GM08714 (cell line): Measurements from ENCODE around the gene IL1R2.

Source experiments
- H3K4me3 ChIP-seq: fragments of 200-500 bp; sonication (Bioruptor generic); 2 replicates; pipeline ENCODE4 v1.5.1; 2014; ENCODE audit warnings: mild to moderate bottlenecking, low read length, inconsistent platforms
- ZNF274 ChIP-seq: IDR thresholded peaks from 2 replicates; pipeline ENCODE4 v1.6.1; 2012; ENCODE audit warnings: mild to moderate bottlenecking, low read depth, low read length

IL1R2 gene

DNA sequence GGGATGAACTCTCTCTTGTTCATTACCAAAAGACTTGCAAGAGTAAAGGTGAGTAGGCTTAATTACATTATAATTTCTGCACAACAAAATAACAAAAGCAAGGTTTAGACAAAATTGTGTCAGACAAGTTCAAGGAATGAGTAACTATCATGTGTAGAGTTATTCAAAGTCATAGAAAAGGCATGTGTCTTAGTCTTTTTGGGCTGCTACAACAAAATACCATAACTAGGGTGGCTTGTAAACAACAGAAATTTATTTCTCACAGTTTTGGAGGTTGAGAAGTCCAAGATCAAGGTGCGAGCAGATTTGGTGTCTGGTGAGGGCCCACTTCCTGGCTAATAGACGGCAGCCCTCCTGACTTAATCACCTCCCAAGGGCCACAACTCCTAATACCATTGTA is 37.6 kb downstream of the IL1R2 start:
- no peak overlapping the region for H3K4me3 ChIP-seq
- TF ChIP-seq ZNF274, result no peak

DNA sequence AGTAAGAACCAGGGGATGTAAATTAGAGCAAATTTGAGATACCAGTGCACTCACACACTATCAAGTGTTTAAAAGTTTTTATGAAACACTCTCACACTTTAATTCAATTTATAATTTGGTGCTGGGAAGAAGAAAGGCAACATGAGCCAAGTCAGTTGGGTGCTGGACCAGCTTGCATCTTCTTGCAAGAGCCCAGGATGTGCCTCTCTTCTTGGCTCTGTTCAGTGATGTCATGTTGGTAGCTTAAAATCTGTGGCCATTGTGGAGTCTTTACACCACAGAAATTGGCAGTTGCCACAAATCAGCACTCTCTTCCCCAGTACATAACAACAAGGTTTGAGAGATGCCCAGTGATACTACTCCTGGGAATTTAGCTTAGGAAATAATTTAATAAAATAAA is 38.2 kb downstream of the IL1R2 start:
- H3K4me3 ChIP-seq, result no peak overlapping the region
- no peak for TF ChIP-seq ZNF274

DNA sequence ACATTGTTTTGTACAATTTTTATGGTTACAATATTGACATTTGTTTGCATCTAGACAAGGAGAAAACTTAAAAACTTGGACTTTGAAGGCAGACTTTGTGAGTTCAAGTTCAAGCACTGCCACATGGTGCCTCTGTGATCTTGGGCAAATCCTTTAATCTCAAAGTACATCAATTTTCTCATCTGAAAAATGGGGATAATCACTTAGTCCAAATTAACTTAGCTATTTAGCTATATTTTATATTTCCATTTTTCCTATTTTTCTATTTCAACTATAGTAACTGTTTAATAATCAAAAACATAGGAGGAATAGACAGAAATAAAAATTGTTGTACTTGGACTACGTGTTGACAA is 38.7 kb downstream of the IL1R2 start:
- no peak overlapping the region for H3K4me3 ChIP-seq
- no peak for TF ChIP-seq ZNF274

DNA sequence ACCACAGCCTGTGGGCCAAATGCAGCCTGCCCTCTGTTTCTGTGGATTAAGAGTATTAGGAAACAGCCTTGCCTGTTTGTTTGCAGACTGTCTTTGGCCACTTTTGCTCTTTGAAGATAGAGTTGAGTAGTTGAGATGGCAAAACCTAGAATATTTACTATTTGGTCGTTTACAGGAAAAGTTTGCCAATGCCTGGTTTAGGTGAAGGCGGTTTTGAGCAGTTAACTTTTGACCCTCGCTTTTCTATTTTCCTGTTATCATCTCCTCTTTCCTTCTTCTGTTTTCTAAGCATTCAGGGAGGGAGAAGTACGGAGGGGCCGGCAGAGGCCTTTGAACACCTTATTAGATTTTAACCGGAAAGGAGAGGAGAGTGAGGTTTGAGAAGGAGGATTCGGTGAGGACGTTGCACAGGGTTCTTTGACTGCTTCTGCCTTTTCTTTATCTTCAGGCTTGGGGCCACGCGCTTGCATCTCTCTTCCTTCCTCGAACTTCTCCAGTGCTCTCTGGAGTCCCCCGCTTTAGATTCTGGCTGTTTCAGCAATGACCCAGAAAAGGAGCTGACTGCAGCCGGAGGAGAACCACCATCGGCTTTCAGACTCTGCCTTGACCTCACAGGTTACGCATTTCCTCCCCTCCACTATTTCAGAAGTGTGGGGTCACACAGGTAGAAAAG is 39.2 kb downstream of the IL1R2 start:
- no peak for TF ChIP-seq ZNF274
- no peak overlapping the region for H3K4me3 ChIP-seq

DNA sequence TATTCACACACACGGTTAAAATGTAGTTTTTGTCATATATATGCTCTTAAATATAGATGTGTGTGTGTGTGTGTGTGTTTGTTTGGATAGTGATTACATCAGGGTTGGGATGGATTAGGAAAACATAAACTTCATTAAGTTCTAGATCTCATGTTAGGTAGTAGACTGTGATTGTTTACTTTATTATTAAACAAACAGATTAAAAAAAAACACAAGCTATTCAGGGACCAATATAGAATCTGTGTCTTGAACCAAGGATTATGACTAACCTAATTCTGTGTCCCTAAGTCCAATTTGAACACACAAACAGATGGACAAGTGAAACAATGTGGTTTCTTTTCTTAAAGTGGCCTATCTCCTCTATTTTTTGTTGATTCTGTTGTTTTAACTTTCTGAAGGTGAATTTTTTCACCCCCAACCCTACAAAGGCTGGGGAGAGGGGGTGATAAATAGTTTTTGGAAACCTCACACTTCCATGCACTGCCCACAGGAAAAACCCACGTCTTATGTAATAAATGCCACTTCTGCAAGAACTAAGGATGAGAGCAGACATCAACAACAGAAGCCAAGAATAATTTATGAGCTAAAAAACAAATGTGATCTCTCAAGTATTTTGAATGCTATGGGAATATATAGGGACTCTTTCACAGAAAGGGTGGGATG is 40.7 kb downstream of the IL1R2 start:
- no peak overlapping the region for H3K4me3 ChIP-seq
- no peak for TF ChIP-seq ZNF274

DNA sequence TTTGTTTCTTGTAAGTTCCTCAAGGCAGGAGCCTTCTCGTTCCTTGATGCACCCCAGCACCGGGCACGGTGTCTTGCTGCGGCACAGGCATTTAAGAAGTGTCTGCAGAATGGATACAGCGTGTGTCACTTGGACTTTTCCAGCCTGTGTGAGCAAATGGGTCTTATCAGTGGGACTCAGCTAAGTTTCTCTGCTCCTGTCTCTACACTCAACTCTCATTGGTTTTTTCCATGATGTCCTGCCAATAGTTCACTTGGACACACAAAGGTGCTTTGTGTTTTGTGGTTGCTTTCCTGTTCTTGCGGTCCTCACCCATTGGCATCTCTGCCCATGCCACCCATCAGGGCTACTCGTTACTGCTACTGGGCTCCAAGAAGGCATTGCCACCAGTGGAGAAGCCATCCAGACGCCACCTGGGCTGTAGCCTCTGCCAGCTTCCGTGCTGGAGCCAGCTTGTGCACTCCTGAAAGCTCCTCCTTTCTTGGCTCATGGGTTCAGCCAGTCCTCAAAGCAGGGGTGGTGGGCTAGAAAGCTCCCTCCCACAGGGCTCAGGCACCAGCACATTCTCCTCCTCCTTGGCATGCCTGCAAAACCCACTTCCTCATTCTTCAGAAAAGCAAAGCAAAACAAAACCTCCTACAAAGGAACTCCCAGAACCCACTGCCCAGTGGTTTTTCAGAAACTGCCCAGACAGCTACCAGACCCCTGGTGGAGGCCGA is 41.4 kb downstream of the IL1R2 start:
- no peak for TF ChIP-seq ZNF274
- no peak overlapping the region for H3K4me3 ChIP-seq

DNA sequence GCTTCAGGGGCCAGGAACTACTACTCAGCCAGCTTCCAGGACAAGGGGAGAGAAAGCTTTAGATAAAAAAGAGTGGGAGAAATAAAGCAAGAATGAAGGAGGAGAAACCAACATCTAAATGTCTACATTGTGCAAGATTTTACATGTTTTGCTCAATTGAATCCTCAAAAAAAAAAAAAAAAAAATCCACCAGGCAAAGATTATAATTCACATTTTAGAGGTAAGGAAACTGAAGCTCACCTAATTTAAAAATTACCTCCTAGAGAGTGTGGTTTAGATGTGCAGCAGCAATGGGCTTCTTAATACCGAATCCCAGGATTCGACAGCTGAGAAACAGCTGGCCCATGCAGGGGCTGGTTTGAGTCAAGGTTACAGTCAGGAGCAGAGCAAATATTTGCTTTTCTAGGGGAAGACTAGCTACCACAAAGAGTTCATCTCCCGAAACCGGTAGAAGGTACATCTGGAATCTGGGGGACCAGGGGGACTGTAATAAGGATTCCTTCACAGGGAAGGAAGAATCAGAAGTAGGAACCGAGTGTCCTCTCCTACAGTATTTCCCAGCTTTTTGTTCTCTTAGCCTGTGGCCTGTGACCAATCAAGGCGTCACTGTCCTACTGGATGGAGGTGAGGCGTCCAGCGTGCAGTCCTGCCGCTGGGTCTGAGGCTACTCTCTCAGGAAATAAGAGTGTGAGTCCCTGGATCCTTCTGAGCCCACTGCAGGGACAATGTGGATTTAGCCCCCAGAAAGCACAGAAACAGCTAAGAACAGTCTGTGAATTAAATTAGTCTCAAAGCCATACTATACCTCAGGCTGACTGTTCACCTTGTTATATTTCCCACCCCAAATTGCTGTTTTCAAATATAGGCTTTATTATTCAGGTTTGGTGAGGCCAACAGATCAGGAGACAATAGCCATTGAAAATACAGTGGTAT is 42.3 kb downstream of the IL1R2 start:
- no peak for TF ChIP-seq ZNF274
- H3K4me3 ChIP-seq, result no peak overlapping the region

DNA sequence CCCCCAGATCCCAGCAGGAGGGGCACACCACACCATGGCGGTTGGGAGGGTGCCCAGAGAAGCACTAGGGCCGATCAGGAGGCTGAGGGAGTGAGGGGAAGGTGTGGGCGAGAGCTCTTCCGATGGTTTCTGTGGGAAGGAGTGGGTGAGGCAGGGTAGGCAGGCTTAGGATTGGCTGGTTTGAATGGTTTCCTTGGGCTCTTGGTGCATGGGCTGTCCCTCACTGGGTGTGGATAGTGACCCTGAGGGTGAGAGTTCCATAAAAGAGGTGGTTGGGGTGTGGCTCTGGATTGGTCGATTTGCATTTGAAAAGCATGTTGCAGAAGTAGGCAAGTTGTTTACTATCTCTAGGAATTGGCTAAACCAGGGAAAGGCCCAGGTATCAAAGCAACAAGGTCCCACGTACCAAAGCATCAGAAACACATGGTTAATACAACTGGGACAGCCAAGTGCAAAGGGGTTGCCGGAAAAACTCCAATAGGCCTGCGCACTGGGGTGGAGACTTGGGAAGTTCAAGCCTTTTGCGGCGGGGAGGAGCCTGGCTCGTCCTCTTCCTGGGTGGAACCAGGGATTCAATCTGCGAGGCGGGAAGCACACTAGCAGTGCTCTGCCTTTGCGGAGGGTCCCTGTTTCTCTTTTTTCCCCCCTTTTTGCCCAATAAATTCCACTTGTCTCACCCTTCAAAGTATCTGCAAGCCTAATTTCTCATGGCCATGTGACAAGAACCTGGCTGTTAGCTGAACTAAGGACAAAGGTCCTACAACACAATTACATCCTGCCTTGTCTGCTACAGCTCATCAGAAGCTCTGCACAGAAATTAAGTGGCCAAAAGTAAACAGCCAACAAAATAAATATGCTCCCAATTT is 43.2 kb downstream of the IL1R2 start:
- H3K4me3 ChIP-seq, result no peak overlapping the region
- TF ChIP-seq ZNF274, result no peak

DNA sequence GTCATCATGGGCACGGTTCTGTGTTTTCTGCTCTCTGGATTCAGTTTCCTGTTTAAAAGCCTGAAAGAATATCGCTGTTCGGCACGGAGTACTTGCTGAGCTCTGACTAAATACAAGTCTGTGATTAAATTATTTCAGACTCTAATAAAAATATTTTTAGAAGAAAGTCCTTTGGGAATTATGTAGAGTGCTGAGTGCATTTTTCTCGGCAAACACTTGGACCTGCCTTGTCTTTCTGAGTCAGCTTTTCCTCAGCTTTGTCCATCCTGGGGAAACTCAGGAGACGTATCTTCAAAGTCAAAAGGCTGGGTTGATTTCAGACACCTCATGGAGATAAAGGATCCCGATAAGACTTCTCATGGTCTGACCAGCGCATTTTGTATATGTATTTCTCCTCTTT is 45.9 kb downstream of the IL1R2 start:
- no peak for TF ChIP-seq ZNF274
- no peak overlapping the region for H3K4me3 ChIP-seq

DNA sequence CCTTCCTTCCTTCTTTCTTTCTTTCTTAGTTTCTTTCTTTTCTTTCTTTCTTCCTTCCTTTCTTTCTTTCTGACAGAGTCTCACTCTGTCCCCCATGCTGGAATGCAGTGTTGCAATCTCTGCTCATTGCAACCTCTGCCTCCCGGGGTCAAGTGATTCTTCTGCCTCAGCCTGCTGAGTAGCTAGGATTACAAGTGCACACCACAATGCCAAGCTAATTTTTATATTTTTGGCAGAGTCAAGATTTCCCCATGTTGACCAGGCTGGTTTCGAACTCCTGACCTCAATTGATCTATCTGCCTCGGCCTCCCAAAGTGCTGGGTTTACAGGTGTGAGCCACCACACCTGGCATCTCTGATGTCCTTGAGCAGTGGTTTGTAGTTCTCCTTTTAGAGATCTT is 48.5 kb downstream of the IL1R2 start:
- TF ChIP-seq ZNF274, result no peak
- H3K4me3 ChIP-seq, result no peak overlapping the region

DNA sequence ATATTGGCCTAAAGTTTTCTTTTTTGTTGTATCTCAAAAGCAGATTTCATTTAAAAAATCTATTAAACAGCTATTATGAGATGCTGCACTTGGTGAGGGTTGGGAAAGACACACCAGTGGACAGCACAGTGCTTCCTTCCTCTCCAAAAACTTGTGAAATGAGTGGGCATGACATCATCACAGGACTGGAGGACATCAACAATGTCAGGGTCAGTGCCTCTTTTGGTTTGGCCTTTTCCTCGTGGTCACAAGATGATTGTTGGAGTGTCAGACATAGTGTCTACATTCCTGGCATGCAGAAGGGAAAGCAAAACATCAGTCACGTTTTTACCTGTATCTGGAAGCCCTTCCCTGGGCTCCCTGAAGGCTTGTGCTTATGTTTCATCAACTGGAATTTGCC is 49.6 kb downstream of the IL1R2 start:
- no peak for TF ChIP-seq ZNF274
- no peak overlapping the region for H3K4me3 ChIP-seq

DNA sequence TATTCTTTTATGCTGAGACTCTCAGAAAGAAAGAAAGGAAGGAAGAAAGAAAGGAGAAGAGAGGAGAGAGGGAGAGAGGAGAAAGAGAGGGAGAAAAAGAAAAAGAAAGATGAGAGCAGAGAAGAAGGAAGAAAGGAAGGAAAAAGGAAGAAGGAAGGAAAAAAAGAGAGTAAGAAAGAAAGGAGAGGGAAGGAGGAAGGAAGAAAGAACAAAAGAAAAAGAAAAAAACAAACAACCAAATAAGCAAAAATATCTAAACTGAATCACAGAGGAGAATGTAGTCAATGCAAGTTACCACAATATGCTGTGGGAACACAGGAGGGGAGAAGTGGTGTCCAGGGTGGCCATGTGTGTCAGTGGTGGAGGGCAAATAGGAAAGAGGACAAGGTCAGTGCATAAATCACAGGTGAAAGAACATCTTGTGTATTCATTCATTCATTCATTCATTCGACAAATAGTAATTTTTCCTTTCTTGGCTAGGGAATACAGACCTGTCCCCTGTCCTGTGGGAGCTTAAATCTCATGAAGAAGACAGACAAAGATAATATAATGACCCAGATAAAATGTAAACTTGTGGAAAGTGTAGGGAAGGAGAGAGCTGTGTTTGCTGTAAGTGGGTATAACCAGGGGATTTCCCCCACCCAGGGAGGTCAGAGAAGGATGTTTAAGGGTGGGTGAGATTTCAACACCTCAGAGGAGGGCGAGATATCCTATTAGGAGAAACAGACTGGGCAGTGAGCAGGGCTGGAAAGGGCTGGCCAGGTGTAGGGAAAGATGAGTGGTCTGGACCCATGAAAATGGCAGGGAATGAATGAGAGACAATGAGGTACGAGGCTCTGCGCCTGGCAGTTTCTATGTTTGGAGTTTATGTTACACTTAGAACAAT is 50.7 kb downstream of the IL1R2 start:
- H3K4me3 ChIP-seq, result no peak overlapping the region
- TF ChIP-seq ZNF274, result no peak
